Measurements from ENCODE around the gene AFF1.
"Not testable (repeated sequence)": the region's sequence is repeated elsewhere in the genome, so short reads cannot be mapped to it uniquely, and the experiment has no call there.

Gene AFF1

DNA sequence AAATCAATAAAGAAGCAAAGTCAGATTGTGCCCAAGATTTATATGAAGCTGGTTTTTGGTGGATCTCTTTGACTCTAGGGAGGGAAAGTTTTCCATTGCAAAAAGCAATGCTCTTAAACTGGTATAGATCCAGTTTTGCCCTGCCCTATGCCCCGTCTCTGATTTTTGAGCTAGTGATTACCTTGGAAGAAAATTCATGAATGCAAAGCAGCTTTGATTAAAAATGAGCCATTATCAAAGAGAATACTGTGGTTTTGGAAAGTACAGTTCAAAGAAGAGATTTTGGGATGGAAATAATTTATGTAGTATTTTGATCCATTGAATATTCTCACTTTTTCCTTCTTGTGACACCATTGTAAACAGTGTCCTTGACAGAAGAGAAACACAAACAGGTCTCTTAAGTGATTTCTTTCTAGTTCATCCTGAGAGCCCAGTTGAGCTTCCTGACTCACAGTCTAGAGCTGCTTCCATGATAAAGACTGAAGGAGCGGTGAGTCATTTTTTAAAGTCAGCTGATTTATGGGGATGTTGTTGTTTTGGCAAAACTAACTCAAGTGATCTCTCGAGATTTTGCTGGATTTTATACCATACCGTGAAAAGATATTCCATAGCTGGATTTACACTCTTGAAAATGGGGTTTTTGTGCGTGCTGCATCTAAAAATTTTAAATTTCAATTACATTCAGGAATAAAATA is 76.7 kb downstream of the AFF1 start:
- peak; percentile 59 for DNase-seq (ENCODE audit: low spot score)

DNA sequence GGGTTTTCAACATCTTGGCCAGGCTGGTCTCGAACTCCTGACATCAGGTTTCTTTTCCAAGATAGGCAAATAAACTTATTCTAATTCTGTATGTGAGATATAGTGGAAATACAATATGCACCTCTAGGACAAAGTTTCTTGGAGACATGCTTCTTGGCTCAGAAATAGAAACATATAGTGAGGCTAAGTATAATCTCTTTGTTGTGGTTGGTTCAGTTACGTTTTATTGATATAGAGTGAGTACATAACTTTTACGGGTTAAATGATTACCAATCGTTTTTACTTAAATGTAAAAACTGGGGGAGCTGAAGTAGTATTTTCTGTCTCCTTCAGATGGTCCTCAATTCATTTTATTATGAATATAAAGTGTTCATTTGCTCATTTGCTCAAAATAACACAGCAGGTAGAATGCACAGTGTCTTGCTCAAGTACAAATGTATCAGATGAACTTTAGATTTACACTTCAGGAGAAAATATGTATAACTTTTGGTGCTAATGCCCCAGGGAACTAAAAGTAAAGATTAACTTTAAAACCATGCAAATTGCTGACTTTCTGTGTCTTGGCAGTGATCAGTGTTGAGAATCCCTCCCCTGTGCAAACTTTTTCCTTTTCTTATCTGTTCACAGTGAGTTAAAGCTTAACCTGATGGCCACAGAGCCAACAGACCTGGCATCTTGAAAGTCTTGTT is 77.6 kb downstream of the AFF1 start:
- no peak for DNase-seq (ENCODE audit: low spot score)

DNA sequence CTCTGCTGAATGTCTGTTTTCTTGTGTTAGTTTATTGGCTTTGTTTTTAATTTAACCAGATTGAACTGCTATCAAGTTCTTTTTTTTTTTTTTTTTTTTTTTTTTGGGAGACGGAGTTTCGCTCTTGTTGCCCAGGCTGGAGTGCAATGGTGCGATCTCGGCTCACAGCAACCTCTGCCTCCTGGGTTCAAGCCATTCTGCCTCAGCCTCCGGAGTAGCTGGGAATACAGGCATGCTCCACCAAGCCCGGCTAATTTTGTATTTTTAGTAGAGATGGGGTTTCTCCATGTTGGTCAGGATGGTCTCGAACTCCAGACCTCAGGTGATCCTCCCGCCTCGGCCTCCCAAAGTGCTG is 78.1 kb downstream of the AFF1 start:
- not testable (repeated sequence) for DNase-seq (ENCODE audit: low spot score)

DNA sequence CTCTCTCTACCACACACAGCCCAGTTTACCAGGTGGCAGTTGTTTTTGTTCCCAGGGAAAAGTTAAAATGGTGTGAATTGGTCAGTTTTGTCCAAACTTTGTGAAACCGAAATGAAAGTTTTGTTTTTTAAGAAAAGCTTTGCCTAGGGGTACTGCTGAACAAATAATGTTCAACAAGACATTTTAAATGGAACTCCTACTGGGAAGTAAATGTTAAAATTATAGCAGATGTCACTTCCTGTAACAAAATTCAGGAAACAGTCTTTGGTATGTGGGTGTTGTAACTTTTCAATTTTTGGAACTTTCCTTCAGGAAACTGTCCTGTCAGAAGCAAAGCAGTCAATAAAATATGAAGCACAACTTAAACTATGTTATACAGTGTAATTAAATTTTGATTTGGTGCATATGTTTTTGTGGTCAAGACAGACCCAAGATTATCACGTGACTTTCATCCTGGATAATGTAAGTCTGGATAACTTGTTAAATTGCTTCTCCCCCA is 79.5 kb downstream of the AFF1 start:
- peak; percentile 22 for DNase-seq (ENCODE audit: low spot score)

DNA sequence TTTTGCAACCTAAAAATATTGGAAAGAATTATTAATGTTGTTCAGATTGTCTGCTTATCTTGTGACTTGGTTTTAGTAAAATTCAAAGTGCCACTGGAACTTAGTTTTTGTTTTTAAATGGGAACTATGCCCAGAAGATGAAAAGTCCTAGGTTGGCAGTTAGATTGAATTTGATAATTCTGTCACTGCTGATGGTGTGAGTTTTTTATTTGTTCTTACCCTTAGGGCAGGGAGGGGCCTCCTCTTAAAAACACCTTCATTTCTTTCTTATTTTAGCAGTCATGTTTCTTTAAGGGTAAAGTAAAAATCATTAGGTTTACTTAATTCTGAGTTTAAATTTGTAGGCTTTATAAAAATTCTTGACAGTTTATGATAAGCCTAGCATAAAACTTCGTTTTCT is 80.6 kb downstream of the AFF1 start:
- no peak for DNase-seq (ENCODE audit: low spot score)

DNA sequence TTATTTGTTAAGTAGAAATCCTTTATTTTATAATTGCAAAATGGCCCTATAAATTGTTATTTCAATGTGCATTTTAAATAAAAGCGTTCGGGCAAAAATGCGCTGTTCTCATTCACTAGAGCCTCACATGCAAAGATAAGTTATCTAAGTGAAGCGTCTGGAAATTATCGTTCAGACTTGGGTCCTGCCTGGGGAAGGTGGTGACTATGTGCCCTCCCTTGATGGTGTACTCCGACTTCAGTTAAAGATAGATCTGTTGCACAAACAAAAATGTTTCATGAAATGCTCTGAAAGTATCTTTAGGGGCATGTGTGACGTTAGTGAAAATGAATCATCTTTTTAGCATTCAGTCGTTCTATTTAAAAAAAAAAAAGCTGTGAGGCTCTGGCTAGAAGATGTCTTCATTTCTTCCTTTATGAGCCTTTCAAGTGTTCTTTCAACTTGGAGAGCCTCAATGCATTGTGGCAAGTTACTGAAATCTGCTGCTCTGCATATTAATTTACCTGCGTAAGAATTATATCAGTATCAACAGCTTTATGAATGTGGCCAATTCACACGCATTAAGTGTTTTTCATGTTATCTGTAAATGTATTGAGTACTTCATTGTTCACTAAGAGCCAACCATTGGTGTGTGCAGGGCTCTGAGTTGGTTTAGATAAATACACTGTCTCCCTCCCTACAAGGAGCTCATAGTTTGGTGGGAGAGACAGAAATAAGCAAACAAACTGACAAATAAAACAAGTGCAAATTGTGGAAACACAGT is 83.0 kb downstream of the AFF1 start:
- DNase-seq (ENCODE audit: low spot score): peak; percentile 45

DNA sequence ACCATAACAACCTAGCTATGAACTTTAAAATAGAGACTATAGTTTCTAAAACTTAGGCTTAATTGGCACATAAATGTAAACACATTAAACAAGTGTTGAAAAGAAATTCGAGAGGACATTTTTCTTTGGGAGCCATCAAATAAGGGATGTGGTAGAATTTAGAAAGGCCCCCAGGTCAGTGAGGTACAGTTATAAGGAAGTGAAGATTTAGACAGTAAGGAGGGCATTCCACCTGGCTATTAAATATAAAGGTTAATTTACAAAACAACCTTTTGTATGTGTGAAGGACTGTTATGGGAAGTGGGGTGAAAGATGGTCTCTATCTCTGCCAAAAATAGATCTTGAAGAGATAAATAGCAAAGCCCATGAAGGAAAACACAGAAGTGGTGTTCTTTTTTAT is 83.9 kb downstream of the AFF1 start:
- no peak for DNase-seq (ENCODE audit: low spot score)

DNA sequence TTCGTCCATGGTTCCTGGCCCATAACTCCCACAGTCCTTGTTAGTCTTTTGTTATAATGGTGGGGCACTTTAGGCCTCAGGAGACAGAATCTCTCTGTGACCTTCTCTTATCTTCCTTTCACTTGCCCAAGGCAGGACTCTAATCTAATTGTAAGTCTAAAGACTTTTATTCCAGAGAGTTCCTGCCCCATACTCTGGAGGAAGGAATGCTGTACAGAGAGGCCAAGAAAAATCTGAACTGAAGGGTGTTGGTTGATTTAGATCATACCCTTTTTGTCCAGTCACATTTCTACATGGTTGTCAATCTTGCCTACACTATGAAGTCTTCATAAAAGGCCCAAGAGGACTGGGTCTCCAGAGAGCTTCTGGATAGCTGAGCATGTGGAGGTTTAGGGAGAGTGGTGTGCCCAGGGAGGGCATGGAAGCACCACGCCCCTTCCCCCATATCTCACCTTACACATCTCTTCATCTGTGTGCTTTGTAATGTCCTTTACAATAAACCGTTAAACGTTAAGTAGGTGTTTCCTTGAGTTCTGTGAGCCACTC is 84.5 kb downstream of the AFF1 start:
- no peak for DNase-seq (ENCODE audit: low spot score)

DNA sequence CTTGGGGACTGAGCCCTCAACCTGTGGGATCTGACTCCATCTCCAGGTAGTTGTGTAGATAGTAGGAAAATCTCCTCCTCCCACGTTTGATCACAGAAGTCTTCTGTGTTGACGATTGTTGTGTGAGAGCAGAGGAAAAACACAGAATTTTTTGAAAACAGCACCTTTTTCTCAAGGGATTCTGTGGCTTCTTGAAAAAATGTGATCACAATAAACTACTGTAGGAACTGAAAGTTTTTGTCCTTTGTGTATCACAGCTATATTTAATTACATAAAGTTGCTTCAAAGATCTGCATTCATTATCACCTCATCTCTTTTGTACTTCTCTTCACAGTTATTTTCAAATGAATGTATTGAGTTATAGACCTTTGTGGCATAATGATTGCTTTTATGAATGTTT is 85.1 kb downstream of the AFF1 start:
- DNase-seq (ENCODE audit: low spot score): no peak

DNA sequence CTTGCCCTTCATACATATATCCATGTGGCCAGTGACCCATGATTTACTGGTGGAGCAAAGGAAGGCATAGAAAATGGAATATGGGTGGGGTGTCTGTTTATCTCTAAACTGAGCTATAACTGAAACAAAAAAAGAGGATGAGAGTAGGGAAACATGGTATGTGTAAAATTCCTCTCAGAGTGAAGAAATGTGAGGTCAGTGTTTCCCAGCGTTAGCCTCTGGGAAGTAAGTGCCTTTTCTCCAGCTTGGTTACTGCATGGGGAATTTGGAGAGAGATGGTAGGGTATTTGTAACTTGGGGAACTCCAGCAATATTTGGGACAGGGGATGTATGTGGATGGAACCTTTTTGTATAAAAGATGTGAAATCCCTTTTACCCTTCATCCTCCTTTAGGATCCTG is 89.4 kb downstream of the AFF1 start:
- no peak for DNase-seq (ENCODE audit: low spot score)

DNA sequence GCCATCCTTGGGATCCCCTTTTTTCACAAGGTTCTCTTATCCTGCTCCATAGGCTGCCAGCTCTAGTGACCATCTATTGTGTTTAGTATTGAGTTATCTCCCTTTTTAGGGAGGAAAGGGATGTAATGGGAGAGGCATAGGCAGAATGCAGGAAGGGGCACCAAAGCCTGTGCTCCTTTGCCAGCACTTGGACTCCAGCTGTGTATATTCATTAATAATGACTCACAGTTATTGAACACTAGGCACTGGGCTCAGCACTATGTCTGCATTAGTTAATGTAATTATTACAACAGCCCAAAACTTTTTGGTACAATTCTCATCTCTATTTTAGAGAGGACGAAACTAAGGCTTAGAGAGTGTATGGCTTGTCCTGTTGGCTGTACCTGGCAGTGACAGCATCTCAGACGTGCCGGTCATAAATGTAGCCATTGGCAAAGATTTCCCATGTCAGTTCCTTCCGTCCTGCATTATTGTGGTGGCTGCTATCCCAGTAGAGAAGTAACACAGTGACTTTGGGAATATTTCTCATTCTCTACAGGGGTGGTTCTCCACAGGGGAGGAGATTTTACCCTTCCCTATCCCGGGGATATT is 90.3 kb downstream of the AFF1 start:
- no peak for DNase-seq (ENCODE audit: low spot score)

DNA sequence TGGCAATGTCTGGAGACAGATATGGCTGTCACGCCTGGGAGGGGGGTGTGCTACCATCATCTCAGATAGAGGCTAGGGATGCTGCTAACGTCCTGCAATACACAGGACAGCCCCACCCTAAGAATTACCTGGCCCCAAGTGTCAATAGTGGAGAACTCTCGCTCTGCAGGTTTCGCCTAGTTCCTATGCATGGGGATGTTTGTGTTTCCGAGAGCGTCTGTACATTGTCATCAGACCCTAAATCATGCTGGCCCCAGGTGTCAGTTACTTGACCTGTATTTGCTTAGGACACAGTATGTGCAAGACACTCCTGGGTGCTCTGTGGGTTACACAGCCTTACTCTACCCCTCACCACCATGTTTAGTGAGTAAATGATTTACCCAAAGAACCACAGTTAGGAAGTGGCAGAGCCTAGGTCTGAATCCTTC is 90.8 kb downstream of the AFF1 start:
- no peak for DNase-seq (ENCODE audit: low spot score)

DNA sequence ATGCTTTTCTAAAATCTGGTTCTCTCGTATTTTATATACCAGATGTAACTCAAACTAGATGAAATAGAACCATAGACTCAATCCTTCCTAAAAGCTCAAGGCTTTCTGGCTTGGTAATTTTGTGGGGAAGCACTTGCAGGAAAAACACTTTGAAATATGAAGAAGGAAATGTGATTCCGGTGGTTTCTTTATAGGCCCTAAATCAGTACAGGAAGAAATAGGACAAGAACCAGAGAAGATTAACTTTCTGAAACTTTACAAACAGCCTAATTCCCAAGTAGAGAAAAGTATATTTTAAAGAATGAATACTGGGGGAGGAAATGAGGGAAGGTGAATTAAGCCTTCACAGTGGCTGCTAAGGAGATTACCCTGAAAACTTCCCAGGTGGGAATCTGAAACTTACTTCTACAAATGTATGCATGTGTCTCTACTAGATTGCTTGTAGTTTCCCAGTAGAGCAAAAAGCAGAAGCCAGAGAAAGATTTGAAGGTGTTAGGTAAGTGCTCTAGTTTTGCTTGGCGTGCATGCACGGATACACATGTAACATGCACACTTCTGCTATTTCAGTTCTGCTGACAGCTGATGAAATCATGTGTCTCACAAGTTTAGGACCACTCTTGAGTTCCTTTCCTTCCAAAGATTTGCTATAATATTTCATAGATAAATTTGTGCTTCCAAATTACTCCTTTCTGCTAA is 92.1 kb downstream of the AFF1 start:
- no peak for DNase-seq (ENCODE audit: low spot score)

DNA sequence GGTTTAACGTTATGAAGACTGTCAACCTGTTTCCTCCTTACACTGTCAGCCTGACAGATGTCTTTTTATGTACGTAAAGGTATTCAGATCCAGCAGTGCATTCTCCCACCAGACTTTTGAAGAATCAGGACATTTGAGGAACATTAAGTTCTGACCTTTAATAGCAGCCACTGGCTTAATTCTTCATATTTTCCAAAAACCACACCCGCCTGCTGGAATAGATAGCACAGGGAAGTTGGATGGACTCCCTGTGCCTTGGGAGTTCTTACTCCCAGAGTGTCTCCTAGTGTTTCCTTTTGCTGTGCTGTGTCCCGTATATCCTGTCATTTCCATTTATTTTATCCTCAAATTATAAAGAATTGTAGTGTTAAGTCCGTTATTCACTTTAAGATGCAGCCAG is 94.5 kb downstream of the AFF1 start:
- DNase-seq (ENCODE audit: low spot score): no peak

DNA sequence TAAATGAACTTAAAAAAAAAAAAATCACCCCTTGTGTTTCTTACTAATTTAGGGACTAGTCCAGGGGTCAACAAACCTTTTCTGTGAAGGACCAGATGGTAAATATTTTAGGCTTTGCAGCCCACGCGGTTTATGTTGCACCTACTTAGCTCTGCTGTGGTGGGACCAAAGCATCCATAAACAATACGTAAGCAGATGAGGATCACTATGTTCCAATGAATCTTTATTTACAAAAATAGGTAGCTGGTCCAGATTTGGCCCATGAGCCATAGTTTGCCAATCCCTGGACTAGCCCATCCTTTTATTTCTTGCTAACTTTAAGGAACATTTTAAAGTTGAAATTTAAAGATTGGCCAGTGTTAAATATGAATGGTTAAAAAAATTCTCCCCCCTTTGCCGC is 95.3 kb downstream of the AFF1 start:
- DNase-seq (ENCODE audit: low spot score): no peak

DNA sequence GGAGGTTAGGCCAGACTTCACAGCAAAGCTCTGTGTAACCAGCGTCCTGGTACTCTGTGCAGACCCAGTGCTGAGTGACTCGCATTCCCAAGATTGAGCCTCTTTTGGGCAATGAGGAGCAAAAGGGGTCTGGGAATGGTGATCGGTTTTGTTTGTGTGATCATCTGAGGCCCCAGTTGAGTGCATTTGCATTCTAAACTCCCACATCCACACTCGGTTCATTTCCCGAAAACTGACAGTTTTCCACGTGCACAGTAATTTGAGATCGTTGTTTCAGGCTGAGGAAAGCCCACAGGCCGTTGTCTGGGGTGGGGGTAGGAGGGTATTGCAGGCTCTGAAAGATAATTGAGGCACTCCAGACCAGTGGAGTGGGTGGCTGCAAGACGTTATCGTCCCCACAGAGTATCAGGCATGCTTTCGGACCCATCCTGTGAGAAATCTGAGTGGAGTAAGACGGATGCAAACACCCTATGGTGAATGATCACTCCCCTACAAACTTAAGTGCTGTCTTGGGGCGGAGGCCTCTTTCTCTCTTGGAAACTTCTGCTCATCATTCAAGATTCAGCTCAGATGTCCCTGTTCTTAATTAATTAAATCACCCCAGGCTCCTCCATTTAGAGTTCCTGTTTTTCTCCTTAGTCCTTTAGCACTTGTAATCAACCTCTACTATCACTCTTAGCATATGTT is 96.1 kb downstream of the AFF1 start:
- DNase-seq (ENCODE audit: low spot score): peak; percentile 27

DNA sequence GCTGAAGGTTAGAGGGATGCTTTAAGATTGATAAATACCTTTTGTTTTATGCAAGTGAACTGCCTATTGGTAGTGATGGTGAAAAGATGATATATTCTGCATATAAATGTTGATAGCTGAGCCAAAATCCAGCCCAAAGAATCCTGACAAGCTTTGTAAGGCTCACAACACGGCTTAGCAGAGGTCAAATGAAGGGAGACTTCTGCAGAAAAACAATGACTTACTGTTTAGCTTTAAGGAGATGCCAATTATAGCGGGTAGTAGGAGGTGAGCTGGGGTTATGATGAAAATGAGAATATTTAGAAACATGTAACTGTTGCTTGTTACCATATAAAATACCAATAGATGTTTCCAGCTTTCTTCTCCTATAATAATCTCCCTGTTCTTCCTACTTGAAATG is 97.1 kb downstream of the AFF1 start:
- DNase-seq (ENCODE audit: low spot score): no peak

DNA sequence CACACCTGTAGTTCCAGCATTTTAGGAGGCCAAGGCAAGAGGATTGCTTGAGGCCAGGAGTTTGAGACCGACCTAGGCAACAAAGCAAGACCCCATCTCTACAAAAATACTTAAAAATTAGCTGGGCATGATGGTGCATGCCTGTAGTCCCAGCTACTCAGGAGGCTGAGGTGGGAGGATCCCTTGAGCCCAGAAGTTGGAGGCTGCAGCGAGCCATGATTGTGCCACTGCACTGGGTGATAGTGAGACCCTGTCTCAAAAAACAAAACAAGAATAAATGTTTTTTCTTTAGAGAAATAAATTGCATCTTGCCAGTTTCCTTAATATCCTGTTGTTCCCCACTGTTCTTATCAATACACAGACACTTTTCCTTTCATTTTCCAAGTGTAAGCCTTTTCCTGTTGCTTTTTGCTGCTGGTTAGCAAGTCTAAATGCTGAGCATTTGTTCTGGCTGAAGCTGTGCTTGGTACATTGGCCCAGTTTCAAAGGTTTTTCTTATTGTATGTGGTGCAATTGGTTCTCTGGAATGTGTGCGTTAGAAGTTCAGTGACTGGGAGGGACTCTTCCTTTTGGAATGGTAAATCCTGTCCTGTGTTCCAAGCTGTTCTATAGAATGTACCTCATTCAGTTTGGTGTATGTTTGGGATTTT is 98.2 kb downstream of the AFF1 start:
- DNase-seq (ENCODE audit: low spot score): peak; percentile 68

DNA sequence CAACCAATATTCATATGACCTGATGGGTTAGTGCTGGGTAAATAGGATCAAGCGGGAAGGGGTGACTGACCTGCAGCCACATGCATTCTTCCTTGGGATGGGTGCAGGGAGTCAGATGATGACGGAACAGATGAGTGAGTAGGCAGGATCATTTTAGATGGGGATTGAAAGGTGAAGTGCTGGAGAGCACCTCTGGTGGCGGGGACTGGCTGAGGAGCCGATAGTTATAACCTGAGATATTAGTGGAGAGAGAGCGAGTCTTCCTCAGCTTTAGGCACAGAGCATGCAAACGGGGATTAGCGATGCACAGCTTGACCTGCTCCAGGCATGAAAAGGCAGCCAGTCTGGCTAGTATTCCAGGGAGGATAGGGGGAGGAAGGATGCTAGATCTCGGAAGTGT is 99.1 kb downstream of the AFF1 start:
- DNase-seq (ENCODE audit: low spot score): no peak

DNA sequence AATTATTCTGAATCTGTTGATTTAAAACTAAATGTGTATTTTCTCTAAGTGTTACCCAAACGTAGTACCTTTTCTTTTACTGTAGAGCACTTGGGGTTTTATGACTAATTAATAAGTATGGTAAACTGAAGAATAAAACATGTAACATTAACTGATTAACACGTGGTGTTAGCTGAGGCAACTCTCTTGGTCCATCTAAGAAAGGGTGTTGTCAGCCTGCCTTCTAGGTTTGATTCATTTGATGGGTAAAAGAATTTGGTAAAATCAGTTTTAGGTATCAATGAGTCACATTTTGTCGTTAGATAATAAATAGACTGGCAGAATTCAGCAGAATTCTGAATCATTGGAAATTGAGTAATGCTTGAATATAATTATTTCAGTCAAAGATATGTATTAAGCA is 99.7 kb downstream of the AFF1 start:
- no peak for DNase-seq (ENCODE audit: low spot score)
